ENCODE results near the gene TRAF5.
"Not testable (repeated sequence)": the region's sequence is repeated elsewhere in the genome, so short reads cannot be mapped to it uniquely, and the experiment has no call there.

The TRAF5 gene

GRCh38 chr1:211326528-211327345, at the start of gene TRAF5:
TRAF5 (plus strand) TSS chr1:211326833; CDS start chr1:211353240, 26,407 bp downstream.
- DNase-seq = peak; percentile 20

- no peak for DNase-seq
Measured at GRCh38 chr1:211279340-211279739, 47.3 kb upstream of the TRAF5 start.

- DNase-seq = no peak
Measured at GRCh38 chr1:211280910-211281309, 45.7 kb upstream of the TRAF5 start.

GRCh38 chr1:211281320-211282022, 45.2 kb upstream of the TRAF5 start:
- no peak for DNase-seq

GRCh38 chr1:211282023-211282373, 44.6 kb upstream of the TRAF5 start:
- DNase-seq = no peak

- DNase-seq = no peak
Measured at GRCh38 chr1:211285196-211285595, 41.4 kb upstream of the TRAF5 start.

GRCh38 chr1:211287218-211287617, 39.4 kb upstream of the TRAF5 start:
- no peak for DNase-seq

GRCh38 chr1:211292411-211292810, 34.2 kb upstream of the TRAF5 start:
- DNase-seq = no peak

GRCh38 chr1:211296396-211296795, 30.2 kb upstream of the TRAF5 start:
- DNase-seq = no peak

- no peak for DNase-seq
Measured at GRCh38 chr1:211305044-211305443, 21.6 kb upstream of the TRAF5 start.

GRCh38 chr1:211309617-211310016, 17.0 kb upstream of the TRAF5 start:
- DNase-seq = no peak

- DNase-seq = no peak
Measured at GRCh38 chr1:211313392-211313791, 13.2 kb upstream of the TRAF5 start.

GRCh38 chr1:211318576-211319280, 7.9 kb upstream of the TRAF5 start:
- DNase-seq = no peak

GRCh38 chr1:211319892-211320291, 6.7 kb upstream of the TRAF5 start:
- no peak for DNase-seq

GRCh38 chr1:211320980-211321379, 5.7 kb upstream of the TRAF5 start:
- peak; percentile 32 for DNase-seq

- DNase-seq = not testable (repeated sequence)
Measured at GRCh38 chr1:211321646-211322045, 5.0 kb upstream of the TRAF5 start.

- peak; percentile 48 for DNase-seq
Measured at GRCh38 chr1:211323156-211324063, 3.2 kb upstream of the TRAF5 start.

- DNase-seq = no peak
Measured at GRCh38 chr1:211324992-211325775, 1.4 kb upstream of the TRAF5 start.

- no peak for DNase-seq
Measured at GRCh38 chr1:211326140-211326527, 499 bp upstream of the TRAF5 start.

- no peak for DNase-seq
Measured at GRCh38 chr1:211327346-211327921, 801 bp downstream of the TRAF5 start.

- DNase-seq = no peak
Measured at GRCh38 chr1:211328084-211328694, 1.6 kb downstream of the TRAF5 start.
